Measurements from ENCODE around the gene MEGF11.

GRCh38 chr15:66027268-66027805 is 226.2 kb downstream of the MEGF11 start:
- TF ChIP-seq POLR2AphosphoS5 (IDR thresholded peaks at IDR 0.05; ENCODE audit: low read depth, low read length) (no peak), REST (IDR thresholded peaks at IDR 0.05; ENCODE audit: low read depth, low read length) (no peak), RAD21 (IDR thresholded peaks at IDR 0.05; ENCODE audit: low read length) (no peak), CTCF (IDR thresholded peaks at IDR 0.05) (no peak), MXI1 (IDR thresholded peaks at IDR 0.05; ENCODE audit: low read depth, low read length) (no peak), GATA2 (CRISPR knock-in tag; IDR thresholded peaks at IDR 0.05) (no peak), FOXM1 (IDR thresholded peaks at IDR 0.05; ENCODE audit: low read depth) (no peak), USF2 (IDR thresholded peaks at IDR 0.05; ENCODE audit: borderline replicate concordance, low read depth, low read length) (no peak), EP300 (IDR thresholded peaks at IDR 0.05; ENCODE audit: borderline replicate concordance in 1 of 2, low read depth in 1 of 2, low read length in 1 of 2) (no peak), EZH2phosphoT487 (IDR thresholded peaks at IDR 0.05; ENCODE audit: borderline replicate concordance, low read depth) (no peak), RFX5 (IDR thresholded peaks at IDR 0.05; ENCODE audit: low read length) (no peak)
